H1 (cell line): ENCODE measurements around the gene MINDY1. TPM values are rescaled to one million over a fixed set of nuclear protein-coding genes. Genes with fewer than 3 reads are reported as not detected.
A peak's percentile ranks its signal among the peaks of the same experiment; 100 is the strongest.

Experiments used
- CTCF ChIA-PET: fragments of 300-600 bp; sonication (Branson Sonifier 250); formaldehyde crosslinking; loops from one replicate; lab custom pipeline; 2021; ENCODE audit not compliant: partially characterized antibody; lab: Charles Lee
- POLR2A ChIA-PET: fragments of 300-600 bp; sonication (Branson Sonifier 250); formaldehyde crosslinking; loops from one replicate; lab custom pipeline; 2021; ENCODE audit warnings: inconsistent platforms; ENCODE audit not compliant: partially characterized antibody; lab: Charles Lee
- DNase-seq, 2 experiments: peaks; one replicate each; pipeline versions ENCODE4 v3.0.0 to v3.0.0-alpha.2; 2010 to 2022; ENCODE audit warnings: low spot score in 2 of 2, low read depth in 1 of 2, mixed read lengths in 1 of 2
- FAIRE-seq: peaks from 2 replicates; lab custom pipeline; 2011; peaks lifted over from hg19 to GRCh38; lab: Jason Lieb, UNC
- H2AFZ ChIP-seq: 2 replicates; pipeline ENCODE4 v1.8.1; 2012; ENCODE audit warnings: low read length, inconsistent platforms
- H2AK5ac ChIP-seq: 2 replicates; pipeline ENCODE4 v1.6.1; 2013; ENCODE audit warnings: low read depth, low read length
- H2BK120ac ChIP-seq: replicated peaks from 2 replicates; pipeline ENCODE3; 2013; ENCODE audit warnings: low read depth, low read length, inconsistent platforms
- H2BK12ac ChIP-seq: 2 replicates; pipeline ENCODE4 v1.6.1; 2013; ENCODE audit warnings: low read depth, low read length
- H2BK15ac ChIP-seq: 2 replicates; pipeline ENCODE4 v1.6.1; 2013; ENCODE audit warnings: low read length
- H2BK20ac ChIP-seq: 2 replicates; pipeline ENCODE4 v1.6.1; 2013; ENCODE audit warnings: low read length
- H2BK5ac ChIP-seq: 2 replicates; pipeline ENCODE4 v1.6.1; 2013; ENCODE audit warnings: low read depth, low read length
- H3K14ac ChIP-seq: 2 replicates; pipeline ENCODE4 v1.6.1; 2013; ENCODE audit warnings: inconsistent platforms; ENCODE audit not compliant: insufficient read length
- H3K18ac ChIP-seq: 2 replicates; pipeline ENCODE4 v1.6.1; 2013; ENCODE audit warnings: low read length; ENCODE audit errors: extremely low read depth
- H3K23ac ChIP-seq: 2 replicates; pipeline ENCODE4 v1.6.1; 2013; ENCODE audit warnings: inconsistent platforms; ENCODE audit not compliant: insufficient read length
- H3K23me2 ChIP-seq: 2 replicates; pipeline ENCODE4 v1.6.1; 2013; ENCODE audit warnings: low read depth, low read length
- H3K27ac ChIP-seq: 2 replicates; pipeline ENCODE4 v1.6.1; 2011; ENCODE audit warnings: low read depth, low read length, inconsistent platforms
- H3K27me3 ChIP-seq, 4 experiments: replicated peaks in 1 of 4; 1 replicate in 1 of 4; 2 replicates in 3 of 4; pipeline versions ENCODE4 v1.6.1 to v1.8.1; 2011 to 2013; ENCODE audit warnings: low read length in 3 of 4, mild to moderate bottlenecking in 3 of 4, inconsistent platforms in 2 of 4, mixed read lengths in 2 of 4, moderate library complexity in 1 of 4; ENCODE audit not compliant: control insufficient read depth in 3 of 4, insufficient read depth in 3 of 4; ENCODE audit errors: extremely low read depth in 1 of 4
- H3K36me3 ChIP-seq, 4 experiments: 2 replicates each; pipeline versions ENCODE4 v1.6.1 to v1.8.1; 2011 to 2013; ENCODE audit warnings: mild to moderate bottlenecking in 4 of 4, low read length in 3 of 4, moderate library complexity in 2 of 4, control low read depth in 1 of 4, inconsistent platforms in 1 of 4; ENCODE audit not compliant: insufficient read depth in 4 of 4, control insufficient read depth in 2 of 4
- H3K4ac ChIP-seq: replicated peaks from 2 replicates; pipeline ENCODE3; 2013; ENCODE audit warnings: low read length, low read depth, mixed read lengths, inconsistent platforms; ENCODE audit not compliant: insufficient read length
- H3K4me1 ChIP-seq, 4 experiments: replicated peaks in 1 of 4; 1 replicate in 1 of 4; 2 replicates in 3 of 4; pipeline versions ENCODE4 v1.6.1 to v1.8.1; 2011 to 2013; ENCODE audit warnings: low read length in 3 of 4, inconsistent platforms in 2 of 4, mixed read lengths in 1 of 4; ENCODE audit not compliant: insufficient read depth in 4 of 4, control insufficient read depth in 3 of 4
- H3K4me2 ChIP-seq, 2 experiments: 2 replicates each; pipeline versions ENCODE4 v1.6.1 to v1.8.1; 2011 to 2013; ENCODE audit warnings: low read depth in 2 of 2, low read length in 2 of 2, control low read depth in 1 of 2, inconsistent platforms in 1 of 2, mild to moderate bottlenecking in 1 of 2; ENCODE audit not compliant: insufficient read depth in 1 of 2
- H3K4me3 ChIP-seq, 4 experiments: fragments of 200-600, 300-600 bp in 1 of 4; sonication (generic), shearing (Covaris generic), sonication (Bioruptor Twin) in 1 of 4; 2 replicates each; pipeline versions ENCODE4 v1.5.1 to v1.8.1; 2011 to 2016; ENCODE audit warnings: low read length in 4 of 4, low read depth in 3 of 4, control low read depth in 2 of 4, inconsistent platforms in 2 of 4, mild to moderate bottlenecking in 2 of 4, mixed read lengths in 1 of 4, moderate library complexity in 1 of 4; ENCODE audit not compliant: insufficient read depth in 2 of 4; ENCODE audit errors: extremely low read depth in 1 of 4
- H3K56ac ChIP-seq: replicated peaks from 2 replicates; pipeline ENCODE3; 2013; ENCODE audit warnings: low read depth, mild to moderate bottlenecking, mixed read lengths, low read length, inconsistent platforms; ENCODE audit not compliant: insufficient read length
- H3K79me1 ChIP-seq: 2 replicates; pipeline ENCODE4 v1.6.1; 2013; ENCODE audit warnings: low read depth, low read length, control low read depth
- H3K79me2 ChIP-seq, 2 experiments: 2 replicates each; pipeline versions ENCODE4 v1.6.1 to v1.8.1; 2012 to 2013; ENCODE audit warnings: low read length in 2 of 2, mild to moderate bottlenecking in 2 of 2, inconsistent platforms in 1 of 2; ENCODE audit not compliant: insufficient read depth in 2 of 2, control insufficient read depth in 1 of 2
- H3K9ac ChIP-seq, 4 experiments: replicated peaks in 1 of 4; 1 replicate in 1 of 4; 2 replicates in 3 of 4; pipeline versions ENCODE4 v1.6.1 to v1.8.1; 2011 to 2013; ENCODE audit warnings: low read depth in 3 of 4, low read length in 3 of 4, control low read depth in 2 of 4, mild to moderate bottlenecking in 2 of 4, moderate library complexity in 2 of 4, inconsistent platforms in 1 of 4; ENCODE audit errors: extremely low read depth in 1 of 4
- H3K9me3 ChIP-seq, 2 experiments: 2 replicates each; pipeline versions ENCODE4 v1.6.1 to v1.8.1; 2012 to 2013; ENCODE audit warnings: mild to moderate bottlenecking in 2 of 2, moderate library complexity in 2 of 2, control low read depth in 1 of 2, inconsistent platforms in 1 of 2, low read depth in 1 of 2, low read length in 1 of 2, mixed read lengths in 1 of 2; ENCODE audit not compliant: insufficient read depth in 2 of 2
- H4K20me1 ChIP-seq, 2 experiments: replicated peaks in 1 of 2; 2 replicates each; pipeline versions ENCODE3 to v1.8.1; 2011 to 2013; ENCODE audit warnings: inconsistent platforms in 2 of 2, low read length in 2 of 2, mild to moderate bottlenecking in 1 of 2; ENCODE audit not compliant: insufficient read depth in 2 of 2, control insufficient read depth in 1 of 2
- H4K5ac ChIP-seq: 2 replicates; pipeline ENCODE4 v1.6.1; 2013; ENCODE audit warnings: low read length, low read depth, mixed read lengths, inconsistent platforms; ENCODE audit not compliant: insufficient read length
- H4K8ac ChIP-seq: 2 replicates; pipeline ENCODE4 v1.8.0; 2013; ENCODE audit warnings: mild to moderate bottlenecking, moderate library complexity, low read length, inconsistent platforms; ENCODE audit not compliant: insufficient read depth; ENCODE audit errors: extremely low read depth
- H4K91ac ChIP-seq: replicated peaks from 2 replicates; pipeline ENCODE3; 2013; ENCODE audit warnings: low read length, mixed read lengths, inconsistent platforms; ENCODE audit not compliant: insufficient read length
- BRCA1 ChIP-seq: IDR thresholded peaks from 2 replicates; pipeline ENCODE4 v1.6.1; 2012; ENCODE audit warnings: low read depth, low read length, improper control_type of control experiment
- GTF2F1 ChIP-seq: IDR thresholded peaks from 2 replicates; pipeline ENCODE4 v1.6.1; 2012; ENCODE audit warnings: low read depth, low read length, improper control_type of control experiment, borderline replicate concordance
- POLR2AphosphoS5 ChIP-seq: IDR thresholded peaks from 2 replicates; pipeline ENCODE4 v1.6.1; 2011; ENCODE audit warnings: low read depth, low read length
- WGBS, 2 experiments: shearing (Covaris generic) in 1 of 2; methylation state at CpG; one replicate each; pipeline versions ENCODE4 v1.1.6 to v1.1.7; 2013 to 2015; ENCODE audit warnings: low lambda C conversion rate in 2 of 2, mixed read lengths in 2 of 2, inconsistent platforms in 1 of 2, low coverage in 1 of 2, missing lambda C conversion rate in 1 of 2; ENCODE audit not compliant: insufficient replicate concordance in 2 of 2, insufficient coverage in 1 of 2, insufficient read length in 1 of 2; ENCODE audit errors: extremely low coverage in 1 of 2, missing lambda C conversion rate in 1 of 2; 5-methylcytosine and 5-hydroxymethylcytosine counted together
- polyA plus RNA-seq, 7 experiments: library from polyadenylated mRNA; depleted of rRNA in 3 of 7; stranded (reverse) in 5 of 7; unstranded in 2 of 7; fragments of >200 nt in 5 of 7; fragments of 200-250 nt in 2 of 7; gene quantifications; 1 replicate in 5 of 7; 2 replicates in 1 of 7; 4 replicates in 1 of 7; pipeline versions ENCODE4 v1.2.1 to v1.2.3, GENCODE V29; 2011 to 2013; ENCODE audit warnings: missing spikeins in 2 of 7, mixed read lengths in 2 of 7
- total RNA-seq: library from RNA; stranded (reverse); fragmentation: NEBNext Ultra II Directional; extraction: Animal tissue kit (Norgen Biotek cat#: 25700); gene quantifications from 2 replicates; pipeline ENCODE4 v1.2.1, GENCODE V29; 2021

MINDY1 gene
- total and polyA plus RNA-seq, 2 of the 8 experiments (the other 6 are each of a cell fraction or from before 2014, with no cell fraction given), result 10.3 to 11.4 TPM

DNA sequence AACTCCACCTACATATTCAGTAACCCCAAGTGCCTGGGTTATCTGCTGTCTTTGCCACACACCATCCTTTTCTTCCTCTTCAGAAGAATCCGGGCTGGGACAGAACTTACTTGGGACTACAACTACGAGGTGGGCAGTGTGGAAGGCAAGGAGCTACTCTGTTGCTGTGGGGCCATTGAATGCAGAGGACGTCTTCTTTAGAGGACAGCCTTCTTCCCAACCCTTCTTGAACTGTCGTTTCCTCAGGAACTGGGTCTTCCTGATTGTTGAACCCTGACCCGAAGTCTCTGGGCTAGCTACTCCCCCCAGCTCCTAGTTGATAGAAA lies 42.6 kb downstream of the MINDY1 start:
- TF ChIP-seq GTF2F1 (no peak), POLR2AphosphoS5 (peak; percentile 66; the same call in 1 of the 2 replicates), BRCA1 (no peak)
- Histone ChIP-seq H2BK15ac (no peak overlapping the region), H3K27ac (no peak overlapping the region; the same call in 1 of the 2 replicates), H3K79me2 (peaks cover 0 to 8% of the 10 kb centered on the region in 2 experiments; a peak in 1 of 4 replicates), H3K79me1 (peaks cover 4% of the 10 kb centered on the region; the same call in 1 of the 2 replicates), H3K9me3 (no peaks in the 10 kb centered on the region; a peak in 1 of 4 replicates), H3K14ac (no peak overlapping the region), H3K23ac (no peak overlapping the region), H4K91ac (no peak overlapping the region), H4K8ac (no peak overlapping the region), H2AK5ac (no peak overlapping the region), H3K56ac (no peak overlapping the region), H4K20me1 (peaks cover 5 to 7% of the 10 kb centered on the region in 2 experiments), H2AFZ (no peak overlapping the region), H3K18ac (no peak overlapping the region), H2BK20ac (no peak overlapping the region), H2BK120ac (no peak overlapping the region), H2BK5ac (no peak overlapping the region), H2BK12ac (0 out of 2 replicates have a peak overlapping the region, but pooled peaks have one; percentile 3), H3K27me3 (no peaks in the 10 kb centered on the region), H3K36me3 (peaks cover 37 to 94% (median 83%) of the 10 kb centered on the region in 4 experiments), H3K4me1 (peaks cover 0 to 4% (median 2%) of the 10 kb centered on the region in 4 experiments; a peak in 1 of 7 replicates), H3K9ac (no peak overlapping the region), H3K4me3 (no peak overlapping the region), H3K23me2 (no peaks in the 10 kb centered on the region), H4K5ac (no peak overlapping the region), H3K4ac (no peak overlapping the region), H3K4me2 (no peak overlapping the region)
- DNase-seq, result no peak
- WGBS, 2 experiments, result 93% methylated on average over 5 of the region's 5 CpGs; no CpG with 5 or more reads in 1 of the 2 experiments
- CTCF ChIA-PET, result interaction anchor here (1.1 to 4.9 kb wide), 3 partner anchors 15 to 42 kb away, joined by 5 to 27 read pairs (median 6); partner anchors contain the start of gene MINDY1
- POLR2A ChIA-PET, result interaction anchor here (0.7 to 10.1 kb wide), 7 partner anchors 11 to 42 kb away, joined by 3 to 126 read pairs (median 6); partner anchors contain the start of genes ANXA9, CERS2 and MINDY1
- no peak for FAIRE-seq
